GM23248 (cell line): ENCODE results near the gene CDKAL1.

Experiments used
- EZH2 ChIP-seq: fragments of 200-600 bp; sonication (generic); IDR thresholded peaks from 2 replicates; pipeline ENCODE4 v1.6.1; 2018; ENCODE audit warnings: antibody characterized with exemption, mild to moderate bottlenecking; ENCODE audit not compliant: insufficient read depth, poor library complexity, severe bottlenecking
- EZH2phosphoT487 ChIP-seq: fragments of 200-600 bp; sonication (generic); IDR thresholded peaks from 2 replicates; pipeline ENCODE4 v1.6.1; 2018; ENCODE audit warnings: antibody characterized with exemption, moderate library complexity, mild to moderate bottlenecking, low read depth; ENCODE audit not compliant: insufficient read depth

GRCh38 chr6:20719980-20720379 lies 185.7 kb downstream of the CDKAL1 start:
- TF ChIP-seq EZH2phosphoT487 (no peak), EZH2 (no peak)
